HepG2 (cell line): ENCODE results near the gene MIS18BP1. TPM values are rescaled to one million over a fixed set of nuclear protein-coding genes. Genes with fewer than 3 reads are reported as not detected.
"Not testable (repeated sequence)": the region's sequence is repeated elsewhere in the genome, so short reads cannot be mapped to it uniquely, and the experiment has no call there.

Experiments
- ATAC-seq: fragments of 200-7000 bp; cut with Tn5 transposase; 3 replicates; pipeline ENCODE4 v1.9.1; 2020; ENCODE audit warnings: mild to moderate bottlenecking, moderate library complexity
- BruUV-seq: library from RNA; stranded (reverse); fragments of 400-500 nt; replicated peaks from 2 replicates; lab custom pipeline; 2021; lab: Mats Ljungman, UMichigan
- CTCF ChIA-PET: fragments of 300-600 bp; formaldehyde crosslinking; extraction: SDS; loops from one replicate; lab custom pipeline; 2021; ENCODE audit warnings: low total read pairs, inconsistent platforms, low intra/inter-chr PET ratio; lab: Yijun Ruan, JAX
- POLR2A ChIA-PET: fragments of 350-600 bp; sonication (Branson Sonifier 250); formaldehyde crosslinking; loops from one replicate; lab custom pipeline; 2020; ENCODE audit warnings: antibody characterized with exemption, inconsistent platforms; lab: Yijun Ruan, JAX
- DNase-seq: peaks from one replicate; pipeline ENCODE4 v3.0.0-alpha.2; 2015; ENCODE audit warnings: low spot score
- FAIRE-seq: peaks from 3 replicates; lab custom pipeline; 2011; peaks lifted over from hg19 to GRCh38; lab: Jason Lieb, UNC
- H2AFZ ChIP-seq: one replicate; pipeline ENCODE4 v1.6.1; 2011; ENCODE audit warnings: low read length, inconsistent platforms
- H3K27ac ChIP-seq: fragments of 300-600 bp; 3 replicates; pipeline ENCODE4 v1.8.0; 2011; ENCODE audit warnings: mixed run types, mild to moderate bottlenecking, mixed read lengths, low read length, inconsistent platforms; ENCODE audit not compliant: insufficient read depth; ENCODE audit errors: extremely low read length
- H3K27me3 ChIP-seq, 2 experiments: fragments of 200-600 bp in 1 of 2; 2 replicates in 1 of 2; 3 replicates in 1 of 2; pipeline versions ENCODE4 v1.6.0 to v1.8.0; 2011; ENCODE audit warnings: low read length in 2 of 2, mild to moderate bottlenecking in 2 of 2, moderate library complexity in 2 of 2, inconsistent platforms in 1 of 2; ENCODE audit not compliant: insufficient read depth in 2 of 2, control insufficient read depth in 1 of 2
- H3K36me3 ChIP-seq, 2 experiments: fragments of 200-600 bp in 1 of 2; replicated peaks in 1 of 2; 2 replicates in 1 of 2; 3 replicates in 1 of 2; pipeline versions ENCODE4 v1.5.1 to v1.8.0; 2011; ENCODE audit warnings: low read length in 2 of 2, inconsistent platforms in 1 of 2; ENCODE audit not compliant: insufficient read depth in 2 of 2, control insufficient read depth in 1 of 2
- H3K4me1 ChIP-seq: 2 replicates; pipeline ENCODE4 v1.5.1; 2012; ENCODE audit warnings: low read length, inconsistent platforms; ENCODE audit not compliant: insufficient read depth
- H3K4me2 ChIP-seq: 2 replicates; pipeline ENCODE4 v1.6.0; 2011; ENCODE audit warnings: low read depth, low read length, inconsistent platforms
- H3K4me3 ChIP-seq, 3 experiments: fragments of 200-600 bp in 1 of 3; sonication (generic), shearing (Covaris generic) in 1 of 3; replicated peaks in 1 of 3; 2 replicates each; pipeline ENCODE4 v1.5.1; 2011 to 2016; ENCODE audit warnings: low read length in 3 of 3, inconsistent platforms in 2 of 3, low read depth in 2 of 3, mild to moderate bottlenecking in 2 of 3, control low read depth in 1 of 3, mixed read lengths in 1 of 3; ENCODE audit not compliant: insufficient read depth in 1 of 3
- H3K79me2 ChIP-seq: one replicate; pipeline ENCODE4 v1.6.1; 2011; ENCODE audit warnings: low read length, inconsistent platforms; ENCODE audit not compliant: insufficient read depth
- H3K9ac ChIP-seq: 2 replicates; pipeline ENCODE4 v1.6.0; 2011; ENCODE audit warnings: mild to moderate bottlenecking, low read depth, low read length, inconsistent platforms; ENCODE audit not compliant: insufficient read depth
- H3K9me3 ChIP-seq: 2 replicates; pipeline ENCODE4 v1.5.1; 2012; ENCODE audit warnings: mild to moderate bottlenecking, low read length
- H4K20me1 ChIP-seq: 2 replicates; pipeline ENCODE4 v1.6.0; 2011; ENCODE audit warnings: inconsistent platforms, mild to moderate bottlenecking, low read length, moderate library complexity; ENCODE audit not compliant: insufficient read depth
- FOXA1 ChIP-seq, 2 experiments: fragments of 450-650 bp in 1 of 2; sonication (generic) in 1 of 2; formaldehyde crosslinking in 1 of 2; IDR thresholded peaks; 2 replicates each; pipeline versions ENCODE4 v1.4.0 to v1.6.1; 2016 to 2020; ENCODE audit warnings: missing genetic modification reagents in 1 of 2
- WGBS: methylation state at CpG from one replicate; pipeline ENCODE4 v1.1.6; 2017; ENCODE audit warnings: low lambda C conversion rate; 5-methylcytosine and 5-hydroxymethylcytosine counted together
- in situ Hi-C: cut with HindIII; loops from 2 replicates; pipeline ENCODE4 v1.10.0; 2017; ENCODE audit warnings: low pct_unique_long_range_greater_than_20kb; ENCODE audit not compliant: extremely low pct_ligation_motif_present
- intact Hi-C: fragments of 100-400 bp; cut with micrococcal nuclease; formaldehyde crosslinking; loops from one replicate; pipeline ENCODE4 v1.10.0; 2022; ENCODE audit not compliant: unreplicated experiment
- polyA plus RNA-seq, 8 experiments: library from polyadenylated mRNA; depleted of rRNA in 3 of 8; stranded (reverse) in 7 of 8; unstranded in 1 of 8; fragments of >200 nt; fragmentation: Illumina TruSeq in 4 of 8; extraction: Trizol in 4 of 8; gene quantifications; 2 replicates each; pipeline versions ENCODE4 v1.2.1 to v1.2.3, GENCODE V29; 2011 to 2016; ENCODE audit warnings: low read depth in 4 of 8, missing spikeins in 1 of 8, mixed read lengths in 1 of 8; ENCODE audit not compliant: insufficient read depth in 1 of 8
- total RNA-seq, 5 experiments: library from RNA; depleted of rRNA; stranded (reverse); fragments of >200 nt; fragmentation: Illumina TruSeq; extraction: Trizol; gene quantifications; 2 replicates each; pipeline ENCODE4 v1.2.3, GENCODE V29; 2016; ENCODE audit warnings: low read depth in 1 of 5

The MIS18BP1 gene
- total and polyA plus RNA-seq, 2 of the 13 experiments (the other 11 are each of a cell fraction or from before 2014, with no cell fraction given) = 9.5 to 36.4 TPM

DNA sequence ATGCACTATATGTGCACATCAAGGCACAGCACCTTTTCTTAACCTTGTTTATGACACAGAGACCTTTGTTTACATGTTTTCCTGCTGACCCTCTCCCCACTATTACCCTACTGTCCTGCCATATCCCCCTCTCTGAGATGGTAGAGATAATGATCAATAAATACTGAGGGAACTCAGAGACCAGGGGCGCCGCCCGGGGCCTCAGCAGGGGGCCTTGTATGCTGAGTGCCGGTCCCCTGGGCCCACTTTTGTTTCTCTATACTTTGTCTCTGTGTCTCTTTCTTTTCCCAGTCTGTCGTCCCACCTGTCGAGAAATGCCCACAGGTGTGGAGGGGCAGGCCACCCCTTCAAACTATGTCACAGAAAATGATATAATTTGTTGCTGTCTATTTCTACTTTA, 38.7 kb downstream of the MIS18BP1 start:
- 93% methylated on average over 6 of the region's 6 CpGs for whole genome bisulfite sequencing
- intact Hi-C loops, POLR2A ChIA-PET, H3K79me2 ChIP-seq, CTCF ChIA-PET, ATAC-seq, H3K9ac ChIP-seq, H3K9me3 ChIP-seq, H3K4me2 ChIP-seq, BruUV-seq, H4K20me1 ChIP-seq, in situ Hi-C loops, H3K4me3 ChIP-seq, FAIRE-seq, H3K27ac ChIP-seq, H2AFZ ChIP-seq, H3K27me3 ChIP-seq, DNase-seq: not testable (repeated sequence)
- peaks cover 2 to 20% of the 10 kb centered on the region in 2 experiments; a peak in 4 of 5 replicates for H3K36me3 ChIP-seq
- H3K4me1 ChIP-seq = peaks cover 34% of the 10 kb centered on the region

DNA sequence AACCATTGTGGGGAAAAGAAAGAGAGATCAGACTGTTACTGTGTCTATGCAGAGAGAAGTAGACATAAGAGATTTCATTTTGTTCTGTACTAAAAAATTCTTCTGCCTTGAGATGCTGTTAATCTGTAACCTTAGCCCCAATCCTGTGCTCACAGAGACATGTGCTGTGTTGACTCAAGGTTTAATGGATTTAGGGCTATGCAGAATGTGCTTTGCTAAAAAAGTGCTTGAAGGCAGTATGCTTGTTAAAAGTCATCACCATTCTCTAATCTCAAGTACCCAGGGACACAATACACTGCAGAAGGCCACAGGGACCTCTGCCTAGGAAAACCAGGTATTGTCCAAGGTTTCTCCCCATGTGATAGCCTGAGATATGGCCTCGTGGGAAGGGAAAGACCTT, 39.3 kb downstream of the MIS18BP1 start:
- BruUV-seq; FAIRE-seq; H4K20me1 ChIP-seq; H3K27ac ChIP-seq; CTCF ChIA-PET; intact Hi-C loops; H2AFZ ChIP-seq; in situ Hi-C loops; H3K79me2 ChIP-seq; H3K4me2 ChIP-seq; DNase-seq; H3K9ac ChIP-seq; ATAC-seq; H3K27me3 ChIP-seq; POLR2A ChIA-PET; H3K9me3 ChIP-seq; H3K4me3 ChIP-seq; TF ChIP-seq FOXA1 (IDR thresholded peaks at IDR 0.05): not testable (repeated sequence)
- TF ChIP-seq FOXA1 (CRISPR knock-in tag; IDR thresholded peaks at IDR 0.05) = 0 out of 2 replicates have a peak, but pooled peaks have one; percentile 14
- Histone ChIP-seq H3K36me3 (peaks cover 2 to 20% of the 10 kb centered on the region in 2 experiments; a peak in 4 of 5 replicates), H3K4me1 (peaks cover 34% of the 10 kb centered on the region)
- WGBS = 67% methylated on average over 1 of the region's 1 CpG
